Measurements from ENCODE around the gene RPGRIP1L. TPM values are rescaled to one million over a fixed set of nuclear protein-coding genes. Genes with fewer than 3 reads are reported as not detected.

RPGRIP1L gene
- total and polyA plus RNA-seq, 5 donors: 1.3 to 3.5 (median 3.3) TPM

Other genes with a start within 250 kb of the RPGRIP1L start
- gene AKTIP, start 200.7 kb downstream of the RPGRIP1L start, total RNA-seq: 10 to 100 TPM; 68.1 to 74.7 (median 70.5) TPM
- 49.5 TPM for gene AKTIP, start 200.7 kb downstream of the RPGRIP1L start, polyA plus RNA-seq
- 10 to 100 TPM; 75.2 to 86.3 (median 78.9) TPM for gene FTO, start 297 bp upstream of the RPGRIP1L start, total RNA-seq
- 21.9 TPM for gene FTO, start 297 bp upstream of the RPGRIP1L start, polyA plus RNA-seq

Data from right cardiac atrium (tissue), 5 donors.